ENCODE results near the gene ZXDC.

ZXDC gene

DNA sequence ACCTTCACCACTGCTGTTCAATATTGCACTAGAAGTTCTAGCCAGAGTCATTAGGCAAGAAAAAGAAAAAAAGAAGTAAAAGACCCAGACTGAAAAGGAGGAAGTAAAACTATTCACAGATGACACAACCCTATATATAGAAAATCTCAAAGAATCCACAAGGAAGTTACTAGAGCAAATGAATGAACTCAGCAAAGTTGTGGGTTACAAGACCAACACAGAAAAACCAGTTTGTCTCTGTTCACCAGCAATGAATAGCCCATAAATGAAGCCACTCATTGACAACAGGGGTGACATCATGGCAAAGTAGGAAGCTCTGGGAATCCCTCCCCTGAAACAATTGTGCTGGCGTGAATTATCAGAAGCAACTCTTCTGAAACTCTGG is 76.3 kb downstream of the ZXDC start:
- H3K4me3 ChIP-seq (ENCODE audit: low read depth, low read length) = no peak overlapping the region
- no peak for TF ChIP-seq CTCF (IDR thresholded peaks at IDR 0.05; ENCODE audit: control insufficient read depth, extremely low read depth, insufficient read depth)
- DNase-seq (ENCODE audit: low read depth) = peak; percentile 53

DNA sequence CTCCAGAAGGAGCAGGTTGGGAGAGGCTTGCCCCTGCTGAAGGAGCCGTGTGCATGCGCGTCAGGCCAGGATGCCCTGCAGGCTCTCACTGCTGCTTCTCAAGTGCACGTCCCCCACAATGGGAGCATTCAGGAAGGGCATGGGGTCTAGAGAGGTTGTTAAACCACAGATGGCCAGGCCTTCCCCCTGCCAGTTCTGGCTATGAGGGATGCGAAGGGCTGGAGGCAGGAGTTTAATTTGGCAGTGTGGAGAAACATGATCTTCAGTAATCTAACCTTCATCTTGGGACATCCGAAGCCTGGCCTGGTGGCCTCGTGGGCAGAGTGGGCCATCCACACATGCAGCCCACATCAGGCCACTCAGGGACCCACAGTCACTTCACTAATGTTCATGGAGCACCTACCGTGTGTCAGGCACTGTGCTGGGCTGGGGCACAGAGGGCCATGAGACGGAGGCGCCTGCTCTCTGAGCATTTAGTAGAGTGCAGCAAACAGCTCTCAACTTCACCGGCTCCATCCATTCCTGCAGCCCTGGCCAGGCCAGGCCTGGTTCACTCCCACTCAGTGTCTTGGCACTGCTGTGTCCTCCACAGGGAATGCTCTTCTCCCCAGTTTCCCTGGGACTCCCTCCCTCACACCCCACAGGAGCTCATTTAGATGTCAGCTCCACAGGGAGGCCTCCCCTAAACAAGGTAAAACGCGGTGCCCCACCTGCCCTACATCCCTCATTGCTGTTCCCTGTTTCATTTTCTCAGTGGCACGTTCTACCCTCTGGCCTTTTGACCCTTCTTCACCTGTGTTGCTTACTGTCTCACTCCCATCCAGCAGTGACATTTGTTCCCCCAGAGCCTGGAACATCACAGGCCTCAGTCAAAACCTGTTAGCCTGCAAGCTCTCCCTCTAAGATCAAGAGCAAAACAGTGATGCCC is 77.0 kb downstream of the ZXDC start:
- DNase-seq (ENCODE audit: low read depth) = no peak
- TF ChIP-seq CTCF (IDR thresholded peaks at IDR 0.05; ENCODE audit: control insufficient read depth, extremely low read depth, insufficient read depth) = no peak

GRCh38 chr3:126397610-126398422 is 77.9 kb downstream of the ZXDC start:
- DNase-seq (ENCODE audit: low read depth) = no peak
- no peak for TF ChIP-seq CTCF (IDR thresholded peaks at IDR 0.05; ENCODE audit: control insufficient read depth, extremely low read depth, insufficient read depth)
- no peak overlapping the region for H3K4me3 ChIP-seq (ENCODE audit: low read depth, low read length)

More for the DNA sequence above, 77.0 kb downstream of the ZXDC start:
- no peak overlapping the region for H3K4me3 ChIP-seq (ENCODE audit: low read depth, low read length)

DNA sequence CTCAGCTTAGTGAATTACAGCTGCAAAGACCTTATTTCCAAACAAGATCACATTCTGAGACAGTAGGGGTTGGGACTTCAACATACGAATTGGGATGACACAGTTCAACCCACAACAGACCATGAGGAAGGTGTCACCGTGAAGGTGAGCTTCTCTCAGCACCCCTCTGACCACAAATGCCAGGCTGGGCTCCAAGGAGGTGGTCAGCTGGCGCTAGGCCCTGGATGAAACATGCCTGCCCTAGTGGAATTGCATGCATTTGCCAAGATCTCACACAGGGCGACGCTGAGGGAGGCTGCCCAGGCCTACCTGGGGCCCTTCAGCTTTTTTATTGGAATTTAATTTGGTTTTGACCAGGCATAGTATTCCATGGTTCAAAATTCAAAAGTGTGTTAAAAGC is 79.2 kb downstream of the ZXDC start:
- DNase-seq (ENCODE audit: low read depth) = no peak
- TF ChIP-seq CTCF (IDR thresholded peaks at IDR 0.05; ENCODE audit: control insufficient read depth, extremely low read depth, insufficient read depth) = no peak
- H3K4me3 ChIP-seq (ENCODE audit: low read depth, low read length) = no peak overlapping the region

DNA sequence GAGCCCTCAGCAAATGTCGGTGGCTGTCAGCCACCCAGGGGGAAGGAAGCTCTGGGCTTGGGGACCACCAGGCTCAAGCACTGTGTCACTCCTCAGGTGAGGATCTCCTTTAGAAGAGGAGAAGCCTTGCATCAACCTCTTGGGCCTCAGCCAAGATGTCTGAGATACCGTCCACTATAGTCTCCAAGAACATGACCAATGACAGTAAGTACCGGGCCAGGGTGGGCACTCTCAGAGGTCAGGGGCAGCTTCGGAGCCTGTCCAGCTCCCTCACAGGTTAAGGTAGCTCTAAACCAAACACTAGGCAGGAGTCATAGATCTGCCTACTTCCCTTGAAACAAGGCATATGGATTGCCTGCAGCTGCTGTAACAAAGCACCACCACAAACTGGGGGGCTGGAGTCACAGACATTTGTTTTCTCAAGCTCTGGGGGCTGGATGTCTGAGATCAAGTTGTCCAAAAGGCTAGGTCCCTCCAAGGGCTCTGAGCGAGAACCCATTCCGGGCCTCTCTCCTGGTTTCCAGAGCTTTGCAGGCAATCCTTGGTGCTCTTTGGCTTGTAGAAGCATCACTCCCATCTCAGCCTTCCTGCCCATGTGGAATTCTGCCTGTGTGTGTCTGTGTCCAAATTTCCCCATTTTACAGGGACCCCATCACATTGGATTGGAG is 79.7 kb downstream of the ZXDC start:
- DNase-seq (ENCODE audit: low read depth) = no peak
- no peak overlapping the region for H3K4me3 ChIP-seq (ENCODE audit: low read depth, low read length)
- no peak for TF ChIP-seq CTCF (IDR thresholded peaks at IDR 0.05; ENCODE audit: control insufficient read depth, extremely low read depth, insufficient read depth)

DNA sequence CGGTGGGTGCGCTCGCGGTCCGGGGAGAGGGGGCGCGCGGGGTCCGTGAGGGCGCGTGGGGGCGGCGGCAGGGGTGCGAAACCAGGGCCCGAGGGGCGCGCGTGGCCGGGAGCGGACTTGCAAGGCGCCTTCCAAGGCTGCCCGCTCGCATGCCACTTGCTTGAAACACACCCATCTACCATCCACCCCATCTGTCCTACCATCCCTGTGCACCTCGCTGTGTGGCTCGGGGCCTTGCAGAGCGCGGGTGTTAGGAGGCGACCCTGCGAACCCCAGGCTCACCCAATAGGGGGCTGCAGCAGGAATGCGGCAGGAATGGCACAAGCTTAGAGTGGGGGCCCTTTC is 80.7 kb downstream of the ZXDC start:
- H3K4me3 ChIP-seq (ENCODE audit: low read depth, low read length) = no peak overlapping the region
- no peak for TF ChIP-seq CTCF (IDR thresholded peaks at IDR 0.05; ENCODE audit: control insufficient read depth, extremely low read depth, insufficient read depth)
- DNase-seq (ENCODE audit: low read depth) = no peak

Data from LNCaP clone FGC (cell line).